GM19468 (cell line): ENCODE data around the gene NUDT3.
"Not testable (repeated sequence)": the region's sequence is repeated elsewhere in the genome, so short reads cannot be mapped to it uniquely, and the experiment has no call there.

Experiments
- ATAC-seq: cut with Tn5 transposase; IDR thresholded peaks from one replicate; pipeline ENCODE4 v1.9.1; 2021; ENCODE audit warnings: mild to moderate bottlenecking, moderate library complexity, moderate number of reproducible peaks; ENCODE audit not compliant: unreplicated experiment; ENCODE audit errors: extremely low read depth

The NUDT3 gene

GRCh38 chr6:34392497-34393190 is at the start of gene NUDT3:
Gene NUDT3 (minus strand): TSS chr6:34392669. CDS start chr6:34392362, 307 bp downstream.
- peak; percentile 78 for ATAC-seq

- no peak for ATAC-seq
These were observed 49.1 kb upstream of the NUDT3 start for GRCh38 chr6:34441526-34441925.

DNA sequence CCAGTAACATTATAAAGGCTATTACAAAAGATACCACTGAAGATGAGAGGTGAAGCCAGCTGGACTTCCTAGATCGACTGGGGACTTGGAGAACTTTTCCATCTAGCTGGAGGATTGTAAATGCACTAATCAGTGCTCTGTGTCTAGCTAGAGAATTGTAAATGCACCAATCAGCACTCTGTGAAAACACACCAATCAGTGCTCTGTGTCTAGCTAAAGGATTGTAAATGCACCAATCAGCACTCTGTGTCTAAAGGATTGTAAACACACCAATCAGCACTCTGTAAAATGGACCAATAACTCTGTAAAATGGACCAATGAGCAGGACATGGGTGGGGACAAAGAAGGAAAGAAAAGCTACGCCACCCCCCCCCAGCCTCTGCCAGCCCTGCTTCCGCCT is 47.0 kb upstream of the NUDT3 start:
- no peak for ATAC-seq

- ATAC-seq: no peak
These were observed 46.2 kb upstream of the NUDT3 start for GRCh38 chr6:34438705-34439104.

GRCh38 chr6:34437644-34437970 is 45.1 kb upstream of the NUDT3 start:
- no peak for ATAC-seq

DNA sequence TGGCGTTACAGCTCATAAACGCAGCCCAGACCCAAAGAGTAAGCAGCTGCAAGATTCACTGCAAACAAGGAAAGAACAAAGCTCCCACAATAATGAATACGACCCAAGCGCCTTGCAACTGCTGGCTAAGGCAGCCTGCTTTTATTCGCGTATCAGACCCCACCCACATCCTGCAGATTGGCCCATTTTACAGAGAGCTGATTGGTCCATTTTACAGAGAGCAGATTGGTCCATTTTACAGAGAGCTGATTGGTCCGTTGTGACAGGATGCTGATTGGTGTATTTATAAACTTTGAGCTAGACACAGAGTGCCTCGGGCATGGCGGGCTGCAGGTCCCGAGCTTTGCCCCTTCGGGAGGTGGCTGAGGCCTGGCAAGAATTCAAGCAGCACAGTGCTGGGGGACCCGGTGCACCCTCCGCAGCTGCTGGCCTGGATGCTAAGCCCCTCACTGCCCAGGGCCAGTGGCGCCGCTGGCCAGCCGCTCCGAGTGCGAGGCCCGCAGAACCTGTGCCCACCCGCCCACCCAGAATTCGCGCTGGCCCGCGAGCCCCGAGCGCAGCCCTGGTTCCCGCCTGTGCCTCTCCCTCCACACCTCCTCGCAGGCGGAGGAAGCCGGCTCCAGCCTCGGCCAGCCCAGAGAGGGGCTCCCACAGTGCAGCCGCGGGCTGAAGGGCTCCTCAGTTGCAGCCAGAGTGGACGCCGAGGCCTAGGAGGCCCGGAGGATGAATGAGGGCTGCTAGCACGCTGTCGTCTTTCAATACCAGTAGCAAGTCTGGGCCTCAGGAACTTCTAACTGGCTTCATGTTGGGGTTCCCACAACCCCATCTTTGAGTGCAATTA is 44.6 kb upstream of the NUDT3 start:
- ATAC-seq: no peak

DNA sequence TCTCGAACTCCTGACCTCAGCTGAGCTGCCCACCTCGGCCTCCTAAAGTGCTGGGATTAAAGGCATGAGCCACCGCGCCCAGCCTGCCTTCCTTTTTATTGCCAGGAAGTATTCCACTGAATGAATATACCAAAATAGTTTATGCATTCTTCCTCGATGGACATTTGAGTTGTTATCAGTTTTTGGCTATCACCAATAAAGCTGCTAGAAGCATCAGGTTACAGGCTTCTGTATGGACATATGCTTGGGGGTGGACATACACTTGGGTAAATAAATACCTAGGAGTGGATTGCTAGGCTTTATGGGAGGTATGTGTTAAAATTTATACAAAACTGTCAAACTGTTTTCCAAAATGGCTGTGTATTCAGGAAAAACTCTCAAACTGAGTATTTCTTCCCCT is 43.4 kb upstream of the NUDT3 start:
- ATAC-seq: no peak

DNA sequence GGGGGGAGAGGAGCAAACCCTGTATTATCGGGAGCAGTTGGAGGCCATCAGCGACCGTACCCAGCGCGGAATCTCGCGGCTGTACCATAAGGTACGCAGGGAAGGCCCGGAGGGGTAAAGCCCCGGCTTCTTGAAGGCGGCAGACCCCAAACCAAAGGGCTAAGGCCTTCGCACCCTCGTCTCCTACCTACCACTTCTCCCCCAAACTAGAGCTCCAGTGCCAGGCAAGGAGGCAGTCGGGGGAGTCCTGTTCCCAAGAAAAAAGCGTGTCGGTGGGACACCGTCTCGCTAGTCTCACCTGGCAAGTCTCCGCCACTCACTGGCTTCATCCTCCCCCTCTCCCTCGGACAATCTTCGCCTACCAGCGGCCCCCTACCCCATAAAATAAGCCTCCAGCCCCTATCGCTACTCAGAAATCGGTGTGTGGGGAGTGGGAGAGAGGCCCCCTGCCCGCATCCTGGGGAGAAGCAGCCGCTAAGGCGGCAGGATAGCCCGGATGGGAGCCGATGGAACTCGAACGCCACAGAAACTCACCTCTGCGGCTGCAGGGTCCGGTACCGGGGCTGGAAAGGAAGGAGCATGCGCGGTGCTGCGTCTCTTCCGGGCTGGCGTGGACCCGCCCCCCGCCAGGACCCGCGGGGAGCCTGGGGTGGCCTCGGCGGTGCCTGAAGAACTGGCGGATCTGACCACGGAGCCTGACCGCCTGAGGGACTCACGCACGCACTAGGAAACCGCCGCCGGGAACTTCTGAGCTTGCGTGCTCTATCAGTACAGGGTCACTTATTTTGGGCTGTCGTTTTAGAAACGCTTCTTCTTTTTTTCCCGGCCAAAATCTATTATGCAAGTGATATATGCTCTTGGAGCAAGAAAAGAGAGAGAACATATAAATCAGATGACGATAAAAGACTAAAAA is 33.3 kb upstream of the NUDT3 start, which contains the start of gene RPS10:
TSS of gene RPS10 (minus strand) at position 572 of the 913 bp plus-strand sequence. CDS start 848 bp downstream, outside the sequence.
- ATAC-seq: peak; percentile 39

- no peak for ATAC-seq
These were observed 32.6 kb upstream of the NUDT3 start for GRCh38 chr6:34425132-34425497.

GRCh38 chr6:34424200-34425131 is 32.0 kb upstream of the NUDT3 start:
- ATAC-seq: no peak

DNA sequence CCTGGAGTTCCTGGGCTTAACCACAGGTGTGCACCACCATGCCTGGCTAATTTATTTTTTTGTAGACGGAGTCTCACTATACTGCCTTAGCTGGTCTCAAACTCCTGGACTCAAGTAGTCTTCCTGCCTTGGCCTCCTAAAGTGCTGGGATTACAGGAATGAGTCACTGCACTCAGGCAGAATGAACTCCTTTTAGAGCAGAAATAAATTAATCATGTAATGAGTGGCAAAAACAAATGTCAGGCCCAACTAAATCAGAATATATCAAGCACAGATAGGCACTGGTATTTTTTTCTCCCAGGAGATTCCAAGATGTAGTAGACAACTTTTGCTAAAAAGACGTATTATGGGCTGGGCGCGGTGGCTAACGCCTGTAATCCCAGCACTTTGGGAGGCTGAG is 30.8 kb upstream of the NUDT3 start:
- ATAC-seq: no peak

GRCh38 chr6:34418367-34418766 is 25.9 kb upstream of the NUDT3 start:
- no peak for ATAC-seq

- no peak for ATAC-seq
These were observed 24.5 kb upstream of the NUDT3 start for GRCh38 chr6:34416877-34417371.

- ATAC-seq: no peak
These were observed 22.8 kb upstream of the NUDT3 start for GRCh38 chr6:34414999-34415858.

GRCh38 chr6:34412643-34413214 is 20.3 kb upstream of the NUDT3 start:
- no peak for ATAC-seq

DNA sequence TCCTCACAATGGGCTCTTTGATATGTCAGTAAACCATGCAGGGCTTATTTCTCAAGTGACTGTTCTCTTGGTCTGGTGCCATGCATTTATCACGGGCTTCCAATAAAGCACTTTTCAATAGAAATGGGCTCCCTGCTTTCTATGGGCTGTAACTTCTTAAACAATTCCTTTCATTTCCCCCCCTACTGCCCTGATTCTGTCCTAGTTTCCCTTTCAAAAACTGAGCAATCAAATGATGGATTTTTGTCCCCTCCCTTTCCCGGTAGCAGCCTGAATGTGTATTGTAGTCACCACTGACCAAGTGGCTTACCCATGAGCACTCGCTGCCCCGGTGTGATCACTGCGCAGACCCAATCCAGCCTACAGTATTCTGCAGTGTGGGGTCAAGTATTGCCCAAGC is 19.5 kb upstream of the NUDT3 start:
- no peak for ATAC-seq

DNA sequence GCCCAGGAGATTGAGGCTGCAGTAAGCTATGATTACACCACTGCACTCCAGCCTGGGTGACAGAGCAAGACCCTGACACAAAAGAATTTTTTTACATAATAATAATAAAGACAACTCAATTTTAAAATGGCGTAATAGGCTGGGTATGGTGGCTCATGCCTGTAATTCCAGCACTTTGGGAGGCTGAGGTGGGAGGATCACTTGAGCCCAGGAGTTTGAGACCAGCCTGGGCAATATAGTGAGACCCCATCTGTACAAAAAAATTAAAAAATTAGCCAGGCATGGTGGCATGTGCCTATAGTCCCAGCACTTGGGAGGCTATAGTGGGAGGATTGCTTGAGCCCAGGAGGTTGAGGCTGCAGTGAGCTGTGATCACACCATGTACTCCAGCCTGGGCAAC is 15.4 kb upstream of the NUDT3 start:
- not testable (repeated sequence) for ATAC-seq

GRCh38 chr6:34396518-34396917 is 4.0 kb upstream of the NUDT3 start:
- no peak for ATAC-seq
